Measurements from ENCODE around the gene BMP4.

Gene BMP4

DNA sequence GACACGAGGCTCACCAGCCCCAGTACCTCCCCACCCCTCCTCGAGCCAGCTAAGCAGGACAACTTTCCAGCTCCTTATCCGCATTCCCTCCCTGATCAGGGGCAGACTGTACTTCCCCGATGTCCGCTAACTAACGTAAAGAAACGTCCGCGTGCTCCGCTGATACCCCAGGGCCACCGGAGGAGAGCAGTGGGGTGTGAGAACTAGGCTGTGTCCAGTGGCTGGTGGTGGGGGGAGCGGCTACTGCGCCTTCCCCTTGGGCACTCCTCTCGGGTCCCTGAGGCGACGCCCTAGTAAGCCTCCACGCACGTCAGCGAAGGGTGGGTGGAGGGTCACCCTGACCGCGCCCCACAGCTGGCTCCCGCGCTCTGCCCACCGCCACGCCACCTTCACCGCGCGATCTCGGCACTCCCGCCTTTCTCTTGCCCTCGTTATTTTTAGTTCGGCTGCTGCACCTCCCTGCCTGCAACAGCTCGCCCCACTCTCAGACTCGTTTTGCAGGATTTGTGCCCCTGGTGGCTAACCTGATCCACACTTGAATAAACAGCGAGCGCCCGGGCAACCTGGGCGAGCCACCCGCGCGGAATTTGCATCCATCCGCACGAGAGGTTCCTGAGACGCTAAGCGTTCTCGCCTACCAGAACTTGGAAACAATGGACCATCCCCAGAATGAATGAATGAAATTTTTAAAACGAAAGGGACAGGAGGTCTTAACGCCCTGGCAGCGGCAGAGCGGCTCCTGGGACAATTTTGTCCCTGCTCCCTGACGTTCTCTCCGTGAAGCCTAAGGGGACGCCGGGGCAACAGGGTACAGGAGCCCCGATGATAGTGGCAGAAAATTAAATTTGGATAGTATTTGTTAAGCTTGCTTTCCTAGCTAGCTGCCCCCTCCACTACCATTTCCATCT, 6.9 kb upstream of the BMP4 start:
- DNase-seq = no peak

DNA sequence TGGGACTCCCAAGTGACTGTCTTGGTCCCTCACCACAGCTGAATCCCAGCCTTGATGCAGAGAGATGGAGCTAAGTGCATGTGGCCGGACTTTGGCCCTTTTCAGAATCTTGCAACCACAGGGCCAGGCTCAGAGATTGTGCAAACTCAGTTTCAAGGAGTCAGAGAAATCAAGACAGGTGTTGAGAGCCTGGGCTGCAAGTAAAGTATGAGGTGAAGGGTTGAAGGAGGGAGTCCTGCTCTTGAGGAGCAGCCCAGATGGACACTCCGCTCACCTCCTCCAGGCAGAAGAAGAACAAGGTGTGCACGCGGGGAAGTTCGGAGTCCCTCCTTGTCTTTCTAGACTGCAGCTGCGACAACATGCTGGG, 6.3 kb upstream of the BMP4 start:
- no peak for DNase-seq

DNA sequence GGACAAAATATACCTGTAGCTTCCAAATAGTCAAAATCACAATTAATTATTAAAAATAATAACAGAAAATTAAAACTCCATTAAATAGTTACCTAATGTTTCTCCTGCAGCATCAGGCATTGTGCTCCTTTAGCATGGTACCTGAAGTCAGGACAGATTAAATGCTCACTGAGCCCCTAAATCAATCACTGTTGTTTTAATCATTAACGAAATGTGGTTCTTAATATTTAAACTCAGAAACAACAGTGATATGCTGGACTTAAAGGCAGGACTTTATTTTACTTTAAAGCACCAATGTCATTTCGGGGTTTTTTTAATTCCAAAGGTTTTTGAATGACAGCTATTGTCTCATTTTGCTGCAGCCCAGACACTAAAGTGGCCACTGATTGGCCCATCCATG, 2.0 kb upstream of the BMP4 start:
- no peak for DNase-seq

DNA sequence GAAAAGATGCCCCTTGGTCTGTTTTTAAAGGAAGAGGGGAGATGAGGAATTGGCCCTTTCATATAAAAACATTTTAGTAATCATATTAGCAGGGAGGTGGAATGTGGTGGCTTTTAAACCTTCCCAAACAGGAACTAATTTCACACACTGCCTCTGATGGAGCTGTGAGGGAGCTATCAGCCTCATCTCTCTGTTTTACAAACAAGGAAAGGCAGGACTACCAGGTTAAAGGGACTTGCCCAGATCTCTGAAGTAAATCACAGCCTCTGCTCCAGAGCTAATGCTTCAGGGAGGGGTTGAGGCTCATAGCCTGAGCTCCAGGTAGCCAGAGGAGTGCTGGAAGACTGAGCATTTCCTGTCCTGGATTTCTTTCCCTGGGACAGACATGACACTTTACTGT, 1.1 kb upstream of the BMP4 start:
- no peak for DNase-seq

DNA sequence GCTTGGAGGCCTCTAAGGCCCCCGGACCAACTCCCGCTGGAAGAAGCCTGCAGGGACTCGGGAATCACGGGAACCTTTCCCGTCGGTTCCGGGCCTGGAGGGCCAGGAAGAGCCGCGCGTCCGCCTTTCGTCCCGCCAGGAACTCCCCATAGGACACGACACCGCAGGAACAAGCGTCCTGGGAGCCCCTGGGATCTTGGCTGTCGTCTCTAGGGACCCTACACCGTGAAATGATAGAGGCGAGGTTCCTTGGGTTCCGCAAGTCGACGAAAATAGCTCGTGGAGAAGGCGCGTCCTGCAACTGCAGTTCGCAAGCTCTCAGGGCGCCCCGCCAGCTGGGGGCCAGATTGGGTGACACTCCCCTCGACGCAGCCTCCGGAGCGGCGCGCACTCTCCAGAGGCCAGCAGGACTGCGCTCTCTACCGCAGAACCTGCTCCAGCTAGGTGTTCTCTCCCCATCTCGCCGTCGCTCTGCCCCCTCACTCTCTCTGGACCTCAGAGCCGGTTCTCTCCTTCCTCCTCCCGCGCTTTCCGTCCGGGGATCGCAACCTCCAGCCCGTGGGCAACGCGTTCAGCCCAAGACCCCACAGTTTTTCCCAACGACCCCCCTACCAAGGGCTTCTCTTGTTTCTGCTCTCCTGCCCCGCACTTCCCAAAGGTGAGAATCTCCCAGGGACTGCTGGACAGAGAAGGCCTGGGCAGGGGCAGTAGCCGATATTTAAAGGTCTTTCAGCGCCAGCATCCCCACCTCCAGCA, 776 bp downstream of the BMP4 start:
- no peak for DNase-seq

DNA sequence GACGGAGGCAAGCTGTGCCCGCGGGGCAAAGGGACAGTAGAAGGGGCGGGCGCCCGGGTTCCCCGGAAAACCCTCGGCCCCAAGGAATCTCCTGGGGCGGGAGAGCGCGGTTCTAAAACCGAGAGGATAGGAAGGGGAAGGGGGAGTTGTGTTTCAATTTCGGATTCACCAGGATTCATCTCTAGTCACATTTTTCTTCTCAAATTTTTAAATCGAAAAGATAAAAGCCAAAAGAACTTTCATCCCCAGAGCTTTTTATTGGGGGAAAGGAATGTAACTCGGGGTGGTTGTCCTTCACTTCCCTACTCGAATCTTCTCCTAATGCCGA, 1.4 kb downstream of the BMP4 start:
- DNase-seq = no peak

DNA sequence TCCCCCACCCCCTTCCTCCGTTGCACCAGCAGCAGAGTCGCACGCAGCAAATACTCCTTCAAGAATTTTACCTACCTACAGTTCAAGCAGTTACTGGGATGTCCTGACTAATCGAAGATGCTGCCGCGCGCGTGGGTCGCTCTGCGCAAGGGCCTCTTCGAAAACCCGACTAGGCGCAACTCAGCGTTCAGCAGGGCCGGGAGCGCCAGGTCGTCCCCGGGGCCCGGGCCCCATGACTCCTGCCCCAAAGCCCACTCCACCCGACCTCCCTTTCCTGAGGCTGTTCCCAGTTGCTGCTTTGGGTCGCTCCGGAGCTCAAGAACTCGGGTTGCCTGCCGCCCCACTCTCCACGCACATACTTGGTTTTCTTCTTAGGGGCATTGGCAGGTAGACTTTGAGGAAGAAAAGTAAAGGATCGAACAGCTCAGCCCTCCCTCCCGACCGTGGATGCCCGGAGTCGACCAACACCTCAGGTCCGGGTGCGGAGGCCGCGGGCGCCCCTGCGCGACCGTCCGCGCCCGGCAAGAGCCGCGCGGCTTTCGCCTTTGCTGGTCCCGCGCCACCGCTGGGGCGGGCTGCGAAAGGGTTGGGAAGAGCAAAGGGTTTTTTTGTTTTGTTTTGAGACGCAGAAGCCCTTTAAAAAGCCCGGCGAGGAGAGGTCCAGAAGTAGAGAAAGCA, 1.9 kb downstream of the BMP4 start:
- no peak for DNase-seq

DNA sequence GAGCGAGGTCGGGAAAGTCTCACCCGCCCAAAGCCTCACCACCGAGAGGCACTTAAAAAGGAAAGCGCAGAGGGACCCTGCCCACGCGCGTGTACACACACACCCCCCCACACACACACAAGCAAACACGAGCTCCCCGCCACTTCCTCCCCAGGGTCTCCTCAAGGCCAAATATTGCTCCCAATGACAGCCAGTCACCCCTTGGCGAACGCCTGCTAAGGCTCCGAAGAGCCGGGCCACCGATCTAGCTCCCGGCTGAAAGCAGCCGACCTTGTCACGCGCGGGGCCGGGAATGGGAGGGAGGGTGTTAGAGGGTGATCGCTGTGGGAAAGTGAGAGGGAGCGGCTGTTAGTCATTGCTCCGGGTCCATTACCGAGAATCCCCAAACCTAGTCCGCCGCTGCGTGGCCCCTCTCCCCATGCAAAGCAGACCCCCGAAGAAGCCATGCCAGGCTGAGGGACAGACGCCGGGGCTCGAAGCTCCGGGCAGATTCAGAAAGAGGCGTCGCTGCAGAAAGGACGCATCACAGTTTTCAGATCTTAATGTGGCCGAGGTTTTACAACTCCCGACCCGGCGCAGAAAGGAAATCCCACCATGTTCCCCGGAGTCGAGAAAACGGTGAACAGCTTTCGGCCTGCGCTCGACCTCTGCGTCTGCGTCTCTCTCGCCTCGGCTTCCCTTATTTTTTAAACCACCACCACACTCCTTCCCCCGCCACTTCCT, 2.6 kb downstream of the BMP4 start:
- DNase-seq = no peak

DNA sequence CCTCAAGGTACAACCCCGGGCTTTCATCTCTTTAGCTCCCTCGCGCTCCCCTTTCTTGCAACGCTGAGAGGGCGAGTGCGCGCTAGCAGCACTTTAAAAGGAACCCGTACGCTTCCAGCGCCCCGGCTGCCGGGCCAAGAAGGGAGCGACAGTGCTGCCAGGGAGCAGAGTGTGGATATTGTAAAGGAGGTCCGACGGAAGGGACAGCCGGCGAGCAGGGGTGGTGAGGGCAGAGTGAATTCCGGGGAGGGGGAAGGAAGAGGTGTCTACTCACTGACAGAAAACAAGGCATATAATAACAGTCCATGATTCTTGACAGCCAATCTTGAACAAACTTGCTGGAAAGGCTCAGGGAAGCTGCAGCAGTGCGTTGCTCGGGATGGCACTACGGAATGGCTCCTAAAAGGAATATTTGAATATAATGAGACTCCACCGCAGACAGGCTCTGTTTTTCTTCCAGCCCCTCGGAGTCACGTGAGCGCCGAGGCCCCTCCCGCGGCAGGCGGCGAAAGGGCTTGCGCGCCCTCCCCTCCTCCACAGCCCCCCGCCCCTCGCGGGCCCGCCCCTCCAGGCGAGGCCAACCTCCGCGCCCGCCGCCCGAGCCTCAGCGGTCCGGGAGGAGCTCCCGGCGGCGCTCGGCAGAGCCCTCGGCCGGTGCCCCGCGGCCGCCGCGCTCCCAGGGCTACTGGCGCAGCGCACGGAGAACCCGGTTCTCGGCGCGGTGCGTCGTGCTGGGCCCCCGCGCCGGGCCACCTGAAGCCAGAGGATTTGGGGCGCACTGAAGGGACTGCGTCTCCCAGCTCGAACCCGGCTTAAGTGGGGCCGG, 3.4 kb downstream of the BMP4 start:
- DNase-seq = no peak

DNA sequence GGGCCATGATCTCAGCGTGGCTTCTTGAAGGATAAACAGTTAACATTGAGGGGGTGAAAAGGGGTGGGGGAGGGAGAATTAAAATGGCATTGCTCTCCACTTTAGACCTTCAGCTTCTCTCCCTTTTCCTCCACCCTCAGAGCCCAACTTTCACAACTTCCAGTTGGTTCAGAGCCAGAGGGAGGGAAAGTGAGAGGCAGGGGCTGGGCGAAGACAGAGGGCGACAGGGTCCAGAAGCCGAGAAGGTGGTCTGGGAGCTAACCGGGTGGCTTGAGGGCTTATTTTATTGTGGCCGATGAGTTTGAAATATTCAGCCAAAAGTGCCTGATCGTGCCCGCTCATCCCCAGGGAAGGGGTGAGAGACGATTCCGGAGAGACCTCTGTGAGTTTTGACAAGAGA, 4.1 kb downstream of the BMP4 start:
- DNase-seq = no peak

DNA sequence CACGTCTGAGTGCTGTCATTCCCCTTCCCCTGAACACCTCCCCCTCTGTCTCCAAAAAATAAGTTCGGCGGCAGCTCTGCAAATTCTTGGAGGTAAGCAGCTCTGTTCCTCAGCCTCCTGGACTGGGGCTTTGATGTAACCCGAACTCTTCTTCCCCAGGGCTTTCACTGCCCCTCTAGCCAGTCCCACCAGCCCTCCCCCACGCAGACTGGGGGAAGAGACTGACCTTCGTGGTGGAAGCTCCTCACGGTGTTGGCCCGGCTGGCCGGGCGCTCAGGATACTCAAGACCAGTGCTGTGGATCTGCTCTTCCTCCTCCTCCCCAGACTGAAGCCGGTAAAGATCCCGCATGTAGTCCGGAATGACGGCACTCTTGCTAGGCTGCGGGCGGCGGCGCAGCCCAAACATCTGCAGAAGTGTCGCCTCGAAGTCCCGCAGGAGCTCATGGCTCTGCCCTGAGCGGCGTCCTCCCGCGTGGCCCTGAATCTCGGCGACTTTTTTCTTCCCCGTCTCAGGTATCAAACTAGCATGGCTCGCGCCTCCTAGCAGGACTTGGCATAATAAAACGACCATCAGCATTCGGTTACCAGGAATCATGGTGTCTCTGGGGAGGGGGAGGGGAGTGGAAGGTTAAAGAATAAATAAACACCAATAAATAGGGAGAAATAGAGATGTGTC, 4.9 kb downstream of the BMP4 start:
- DNase-seq = no peak

DNA sequence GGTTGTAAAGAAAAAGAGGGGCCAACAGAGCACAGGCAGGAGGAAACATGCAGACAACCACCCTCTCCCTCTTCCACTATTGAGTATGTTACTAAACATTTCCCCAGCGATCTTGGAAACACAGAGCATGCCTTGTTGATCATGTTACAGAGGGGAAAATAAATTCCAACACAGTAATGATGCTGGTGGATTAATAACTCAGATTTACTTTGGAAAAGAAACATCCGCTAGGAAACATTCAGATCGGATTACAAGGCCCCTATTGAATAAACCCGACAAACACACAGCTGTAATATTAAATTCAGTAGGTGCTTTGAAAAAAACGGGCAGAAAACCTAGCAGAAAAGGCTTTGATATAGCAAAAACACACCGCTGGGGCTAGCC, 5.4 kb downstream of the BMP4 start:
- no peak for DNase-seq

DNA sequence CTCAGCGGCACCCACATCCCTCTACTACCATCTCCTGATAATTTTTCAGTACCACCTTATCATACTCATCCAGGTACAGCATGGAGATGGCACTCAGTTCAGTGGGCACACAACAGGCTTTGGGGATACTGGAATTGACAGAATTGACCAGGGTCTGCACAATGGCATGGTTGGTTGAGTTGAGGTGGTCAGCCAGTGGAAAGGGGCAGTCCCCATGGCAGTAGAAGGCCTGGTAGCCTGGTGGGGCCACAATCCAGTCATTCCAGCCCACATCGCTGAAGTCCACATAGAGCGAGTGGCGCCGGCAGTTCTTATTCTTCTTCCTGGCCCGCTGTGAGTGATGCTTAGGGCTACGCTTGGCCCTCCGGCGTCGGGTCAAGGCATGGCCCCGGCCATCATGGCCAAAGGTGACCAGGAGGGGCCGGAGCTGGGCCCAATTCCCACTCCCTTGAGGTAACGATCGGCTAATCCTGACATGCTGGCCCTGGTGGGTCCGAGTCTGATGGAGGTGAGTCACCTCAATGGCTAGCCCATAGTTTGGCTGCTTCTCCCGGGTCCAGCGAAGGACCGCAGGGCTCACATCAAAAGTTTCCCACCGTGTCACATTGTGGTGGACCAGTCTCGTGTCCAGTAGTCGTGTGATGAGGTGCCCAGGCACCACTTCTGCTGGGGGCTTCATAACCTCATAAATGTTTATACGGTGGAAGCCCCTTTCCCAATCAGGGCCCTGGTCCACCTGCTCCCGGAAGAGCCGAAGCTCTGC, 6.4 kb downstream of the BMP4 start:
- no peak for DNase-seq

DNA sequence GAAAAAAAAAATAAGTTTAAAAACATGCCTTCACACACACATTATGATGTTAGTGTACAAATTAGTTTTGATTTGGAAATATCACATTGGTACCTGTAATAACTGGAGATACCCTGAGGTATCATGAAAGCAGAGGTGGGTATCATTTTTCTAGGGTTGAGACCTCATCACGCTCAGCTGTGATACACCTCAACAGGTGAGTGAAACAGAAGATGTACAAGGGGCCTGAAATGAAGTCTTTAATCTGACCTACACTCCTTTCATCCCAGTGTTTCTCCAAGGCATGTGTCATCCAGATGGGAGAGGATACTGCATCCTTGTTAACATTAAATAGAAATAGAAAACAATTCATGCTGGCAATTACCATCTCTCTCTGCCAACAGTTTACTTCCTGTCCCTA, 7.4 kb downstream of the BMP4 start:
- no peak for DNase-seq

DNA sequence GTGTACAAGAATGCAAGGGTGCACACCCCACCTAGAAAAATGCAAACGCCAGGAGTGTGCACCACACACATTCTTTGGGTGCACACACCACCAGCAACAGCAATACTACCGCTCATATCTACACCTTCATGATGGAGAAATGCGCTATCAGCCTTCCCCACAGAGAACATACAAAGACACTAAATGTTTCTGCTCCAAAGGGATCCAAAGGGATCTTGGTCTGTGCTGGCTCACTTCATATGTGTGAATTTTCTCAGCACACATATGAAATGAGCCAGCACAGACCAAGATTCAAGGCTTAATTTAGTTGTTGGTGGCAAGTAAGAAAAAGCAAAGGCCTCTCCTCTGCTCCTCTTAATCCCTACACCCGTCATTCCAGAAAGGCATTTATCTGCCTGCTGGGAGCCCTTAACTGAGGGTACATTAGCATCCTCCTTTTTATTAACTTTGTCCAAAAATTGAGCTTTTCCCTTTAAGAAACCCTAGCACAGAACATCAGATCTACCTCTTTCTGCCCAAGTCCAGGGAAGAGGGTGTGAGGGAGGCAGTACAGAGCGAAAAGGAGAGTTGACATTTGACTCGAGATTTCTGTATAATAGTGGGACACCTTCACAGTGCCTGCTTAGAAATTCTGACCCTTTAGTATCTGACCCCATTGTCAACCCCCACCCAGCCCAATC, 8.3 kb downstream of the BMP4 start:
- no peak for DNase-seq

DNA sequence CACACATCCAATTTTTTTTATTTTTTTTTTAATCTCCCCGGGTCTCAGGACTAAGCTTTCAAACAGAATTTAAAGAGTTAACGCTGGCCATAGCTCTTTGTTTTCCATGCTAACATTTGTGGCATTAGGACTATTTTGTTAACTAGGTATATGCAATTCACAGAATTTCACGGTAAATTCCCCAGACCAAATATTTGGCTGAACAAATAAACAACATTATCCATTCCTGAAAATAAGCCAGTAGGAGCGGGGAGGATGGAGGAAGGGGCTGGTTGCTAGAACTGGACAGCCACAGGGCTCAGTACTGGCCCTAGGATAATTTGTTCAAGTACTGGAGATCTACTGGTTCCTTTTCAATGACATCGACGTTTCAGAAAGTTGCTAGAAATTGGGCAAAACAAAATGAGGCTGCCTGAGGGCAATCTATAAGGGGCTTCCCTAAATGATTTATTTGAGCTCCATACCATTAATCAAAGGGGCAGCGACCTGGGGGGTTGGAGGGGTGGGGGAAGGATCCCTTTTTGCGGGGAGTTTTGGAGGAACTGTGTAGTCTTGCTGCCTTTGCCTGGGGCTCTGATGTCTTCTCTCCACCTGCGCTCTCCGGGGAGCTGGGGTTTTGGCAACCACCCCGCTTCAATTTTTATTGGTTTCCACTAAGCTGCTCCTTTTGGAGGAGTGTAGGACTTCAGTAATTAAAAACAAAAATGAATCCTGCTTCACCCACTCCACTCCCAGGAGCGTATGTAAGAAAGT, 9.0 kb downstream of the BMP4 start:
- no peak for DNase-seq

DNA sequence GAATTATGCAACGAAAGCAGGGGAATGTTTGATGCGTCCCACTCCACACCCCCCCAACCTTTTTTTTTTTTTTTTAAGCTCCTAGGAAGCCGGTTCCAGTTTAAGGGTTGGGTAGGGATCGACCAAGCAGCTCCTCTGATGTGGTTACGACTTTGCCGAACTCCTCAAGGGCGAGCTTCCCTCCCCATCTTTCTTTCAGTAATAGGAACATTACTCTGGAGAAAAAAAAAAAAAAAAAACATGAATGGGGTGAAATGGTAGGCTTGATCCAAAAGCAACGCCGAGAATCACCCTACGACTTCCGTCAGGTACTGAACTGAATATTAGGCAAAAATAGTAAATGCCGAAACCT, 9.6 kb downstream of the BMP4 start:
- DNase-seq = no peak

DNA sequence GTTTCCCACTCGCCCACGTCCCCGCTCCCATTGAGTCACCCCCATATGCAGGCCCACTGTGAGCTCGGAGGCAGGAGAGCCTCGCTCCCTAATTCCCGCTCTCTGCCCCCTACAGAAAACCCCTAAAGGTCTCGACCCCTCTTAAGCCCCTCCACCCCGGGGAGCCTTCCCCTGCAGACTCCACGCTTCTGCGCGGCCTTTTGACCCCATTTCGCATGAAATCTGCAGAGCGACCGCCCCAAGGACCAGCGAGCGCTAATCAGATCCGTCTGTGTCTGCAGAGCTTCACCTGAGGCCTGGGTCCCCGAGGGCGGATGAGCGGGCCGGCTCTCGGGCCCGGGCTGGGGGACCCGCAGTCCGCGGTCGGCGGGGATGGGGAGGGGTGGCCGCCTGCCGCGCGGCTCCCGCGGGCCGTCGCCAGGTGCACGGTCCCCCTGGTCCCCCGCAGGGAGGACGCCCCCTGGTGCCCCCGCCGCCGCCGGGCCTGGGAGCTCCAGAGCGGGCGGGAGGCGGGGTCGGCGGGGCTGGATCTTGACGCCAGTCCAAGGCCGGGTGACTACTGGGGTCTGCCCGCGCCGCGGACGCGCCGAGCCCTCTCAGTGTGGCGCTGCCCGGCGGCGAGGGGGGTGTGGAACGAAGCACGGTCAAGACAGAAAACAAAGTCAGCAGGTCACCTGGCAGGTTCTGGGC, 10.1 kb downstream of the BMP4 start:
- no peak for DNase-seq

DNA sequence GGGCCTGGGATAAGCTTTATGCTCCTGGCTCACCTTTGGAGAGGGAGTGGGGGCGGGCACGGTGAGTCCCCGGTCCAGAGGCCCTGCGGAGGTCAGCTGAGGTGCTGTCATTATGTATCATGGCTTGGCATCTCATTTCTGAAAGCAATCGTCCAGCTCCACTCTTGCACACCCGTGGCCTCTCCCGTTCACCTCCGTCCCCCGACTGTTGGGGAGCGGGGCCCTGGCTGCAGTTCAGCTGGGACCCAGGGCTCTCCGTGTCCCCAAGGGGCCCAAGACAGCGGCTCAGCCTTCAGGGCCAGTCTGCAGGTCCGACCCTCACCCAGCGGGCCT, 10.6 kb downstream of the BMP4 start:
- no peak for DNase-seq

DNA sequence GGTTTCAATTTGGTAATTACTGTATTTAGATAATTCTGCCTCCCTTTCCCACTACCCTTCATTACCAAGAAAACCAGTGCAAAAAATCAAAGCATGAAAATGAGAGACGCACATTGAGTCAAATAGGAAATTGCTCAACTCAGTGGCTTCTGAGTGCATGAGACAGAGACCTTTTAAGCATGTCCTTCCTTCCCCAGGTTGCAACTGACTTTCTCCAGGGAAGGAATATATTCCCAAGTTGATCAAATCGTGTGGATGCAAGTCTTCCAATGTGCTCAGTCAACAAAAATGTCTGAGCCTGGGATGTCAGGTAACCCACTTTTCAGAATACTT, 12.9 kb downstream of the BMP4 start:
- DNase-seq = no peak

Data from NCI-H1436 treated with DMSO at 0.1 percent for 48 hours (cell line).